Gastrocnemius medialis (tissue), 4 donors: ENCODE results near the gene LMLN.

ENCODE experiments used
- POLR2A ChIP-seq, 2 donors: fragments of 450-650 bp; IDR thresholded peaks; one replicate each; pipeline ENCODE4 v1.6.1; 2017; ENCODE audit warnings: antibody characterized with exemption in 2 of 2, mild to moderate bottlenecking in 2 of 2, moderate library complexity in 2 of 2
- TF ChIP-seq, protein P1 (sequence below), 5 experiments: fragments of 450-650 bp in 3 of 5; fragments of 200-600 bp in 2 of 5; sonication (generic) in 2 of 5; IDR thresholded peaks in 4 of 5; conservative IDR thresholded peaks in 1 of 5; 1 replicate in 4 of 5; 2 replicates in 1 of 5; pipeline ENCODE4 v1.5.1; 2016 to 2019; ENCODE audit warnings: antibody characterized with exemption in 5 of 5, mild to moderate bottlenecking in 3 of 5, moderate library complexity in 3 of 5

DNA sequence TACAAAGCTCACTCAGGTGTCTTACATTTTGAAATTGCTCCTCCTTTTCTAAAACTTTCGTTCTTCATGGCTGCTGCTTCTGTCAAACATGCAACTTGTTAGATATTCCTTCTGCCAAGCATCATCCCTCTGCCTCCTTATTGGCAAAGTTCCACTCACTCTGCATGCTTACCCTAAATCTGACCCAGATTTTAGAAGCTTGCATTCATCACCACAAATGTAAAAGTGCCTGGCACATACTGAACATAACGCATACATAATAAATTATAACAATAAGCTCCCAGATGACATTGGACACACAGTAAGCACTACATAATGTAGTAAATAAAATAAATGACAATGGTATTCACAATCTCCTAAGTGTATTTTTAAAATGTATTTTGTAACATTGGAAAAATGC is 107.4 kb downstream of the LMLN start:
- TF ChIP-seq, protein P1, sequence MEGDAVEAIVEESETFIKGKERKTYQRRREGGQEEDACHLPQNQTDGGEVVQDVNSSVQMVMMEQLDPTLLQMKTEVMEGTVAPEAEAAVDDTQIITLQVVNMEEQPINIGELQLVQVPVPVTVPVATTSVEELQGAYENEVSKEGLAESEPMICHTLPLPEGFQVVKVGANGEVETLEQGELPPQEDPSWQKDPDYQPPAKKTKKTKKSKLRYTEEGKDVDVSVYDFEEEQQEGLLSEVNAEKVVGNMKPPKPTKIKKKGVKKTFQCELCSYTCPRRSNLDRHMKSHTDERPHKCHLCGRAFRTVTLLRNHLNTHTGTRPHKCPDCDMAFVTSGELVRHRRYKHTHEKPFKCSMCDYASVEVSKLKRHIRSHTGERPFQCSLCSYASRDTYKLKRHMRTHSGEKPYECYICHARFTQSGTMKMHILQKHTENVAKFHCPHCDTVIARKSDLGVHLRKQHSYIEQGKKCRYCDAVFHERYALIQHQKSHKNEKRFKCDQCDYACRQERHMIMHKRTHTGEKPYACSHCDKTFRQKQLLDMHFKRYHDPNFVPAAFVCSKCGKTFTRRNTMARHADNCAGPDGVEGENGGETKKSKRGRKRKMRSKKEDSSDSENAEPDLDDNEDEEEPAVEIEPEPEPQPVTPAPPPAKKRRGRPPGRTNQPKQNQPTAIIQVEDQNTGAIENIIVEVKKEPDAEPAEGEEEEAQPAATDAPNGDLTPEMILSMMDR (IDR thresholded peaks at IDR 0.05 in 4 of 5, conservative IDR thresholded peaks at IDR 0.05 in 1 of 5): no peak
- no peak for TF ChIP-seq POLR2A (IDR thresholded peaks at IDR 0.05)
